Natural killer cell (primary cell): ENCODE results near the gene HS6ST3. TPM values are rescaled to one million over a fixed set of nuclear protein-coding genes. Genes with fewer than 3 reads are reported as not detected.

Source experiments
- ATAC-seq, 3 donors: fragments of 150-1000 bp in 2 of 3; fragments of 200-7000 bp in 1 of 3; cut with Tn5 transposase; 1 replicate in 1 of 3; 2 replicates in 2 of 3; pipeline ENCODE4 v1.10.0; 2021; ENCODE audit warnings: mild to moderate bottlenecking in 2 of 3, moderate library complexity in 2 of 3
- DNase-seq, 2 donors: peaks; one replicate each; pipeline versions ENCODE4 v3.0.0 to v3.0.0-alpha.2; 2013 to 2021; ENCODE audit warnings: mixed read lengths in 1 of 2
- H3K27ac ChIP-seq: one replicate; pipeline ENCODE4 v1.5.1; 2013; ENCODE audit warnings: mild to moderate bottlenecking, low read length
- H3K27me3 ChIP-seq: one replicate; pipeline ENCODE4 v1.6.1; 2013; ENCODE audit warnings: low read length; ENCODE audit not compliant: control insufficient read depth, insufficient read depth
- H3K36me3 ChIP-seq: one replicate; pipeline ENCODE4 v1.6.1; 2013; ENCODE audit warnings: low read length; ENCODE audit not compliant: control insufficient read depth, insufficient read depth
- H3K4me1 ChIP-seq: one replicate; pipeline ENCODE4 v1.6.1; 2013; ENCODE audit warnings: low read length; ENCODE audit not compliant: control insufficient read depth, insufficient read depth
- H3K4me3 ChIP-seq: one replicate; pipeline ENCODE4 v1.5.1; 2013; ENCODE audit warnings: low read length
- H3K9me3 ChIP-seq: one replicate; pipeline ENCODE4 v1.6.1; 2013; ENCODE audit warnings: low read length; ENCODE audit not compliant: control insufficient read depth, insufficient read depth
- H3K27ac Mint-ChIP-seq, 2 donors: one replicate each; pipeline ENCODE4 v1.8.0; 2022; ENCODE audit warnings: mild to moderate bottlenecking in 2 of 2, mixed read lengths in 2 of 2, moderate library complexity in 1 of 2
- H3K27me3 Mint-ChIP-seq, 2 donors: one replicate each; pipeline ENCODE4 v1.8.0; 2022; ENCODE audit warnings: low read depth in 2 of 2, mixed read lengths in 2 of 2
- H3K36me3 Mint-ChIP-seq: one replicate; pipeline ENCODE4 v1.8.0; 2022; ENCODE audit warnings: mixed read lengths
- H3K4me1 Mint-ChIP-seq, 2 donors: one replicate each; pipeline ENCODE4 v1.8.0; 2022; ENCODE audit warnings: mixed read lengths in 2 of 2
- H3K4me3 Mint-ChIP-seq: one replicate; pipeline ENCODE4 v1.8.0; 2022; ENCODE audit warnings: mild to moderate bottlenecking, moderate library complexity, mixed read lengths
- H3K9me3 Mint-ChIP-seq, 2 donors: one replicate each; pipeline ENCODE4 v1.8.0; 2022; ENCODE audit warnings: mixed read lengths in 2 of 2
- WGBS: methylation state at CpG from one replicate; pipeline ENCODE4 v1.1.7; 2013; ENCODE audit warnings: missing lambda C conversion rate; ENCODE audit not compliant: insufficient coverage; 5-methylcytosine and 5-hydroxymethylcytosine counted together
- intact Hi-C: fragments of 100-400 bp; cut with micrococcal nuclease; formaldehyde crosslinking; loops from one replicate; pipeline ENCODE4 v1.14.2; 2022
- total RNA-seq, 4 donors: library from RNA; stranded (reverse); fragments of 120-200 nt in 1 of 4; gene quantifications; one replicate each; pipeline versions ENCODE4 v1.2.3 to v1.2.4, GENCODE V29; 2013 to 2022
- TF ChIP-seq, protein P1 (sequence below): fragments of 200-600 bp; IDR thresholded peaks from one replicate; pipeline ENCODE4 v1.8.0; 2022; ENCODE audit warnings: antibody characterized with exemption

HS6ST3 gene
- total RNA-seq, 3 donors from 2014 or later (not counting 1 experiment from before 2014, with no cell fraction given), result not detected

DNA sequence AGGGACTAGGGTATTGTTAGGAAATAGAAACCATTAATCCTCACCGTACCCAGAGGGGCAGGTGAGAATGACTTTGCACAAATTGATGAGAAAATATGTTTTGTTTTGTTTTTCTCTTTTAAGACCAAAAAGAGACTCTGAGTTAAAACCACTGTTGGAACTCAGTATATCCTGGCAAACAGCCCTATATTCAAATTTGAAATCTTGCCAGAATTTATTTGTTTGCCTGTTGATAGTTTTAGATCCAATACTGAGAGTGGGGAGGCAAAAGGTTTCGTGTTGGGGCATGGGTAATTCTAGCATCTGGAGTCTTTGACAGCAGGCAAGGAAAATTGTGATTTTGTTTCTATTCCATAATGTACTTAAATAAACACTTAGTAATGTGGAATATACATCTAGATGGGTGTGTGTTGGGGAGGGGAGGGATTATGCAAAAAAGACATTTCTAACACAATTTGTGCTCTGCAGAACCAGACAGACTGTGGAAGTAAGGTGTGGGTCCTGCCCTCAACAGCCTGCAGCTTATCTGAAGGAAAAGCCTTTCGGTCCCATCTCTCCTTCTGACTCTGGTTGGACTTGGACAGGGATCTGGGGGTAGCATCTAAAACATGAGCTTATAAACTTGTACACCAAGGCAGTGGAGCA is 713.7 kb downstream of the HS6ST3 start:
- Histone ChIP-seq H3K9me3 (no peaks in the 10 kb centered on the region), H3K27me3 (no peaks in the 10 kb centered on the region), H3K4me1 (no peaks in the 10 kb centered on the region), H3K27ac (no peak overlapping the region), H3K4me3 (no peak overlapping the region), H3K36me3 (no peaks in the 10 kb centered on the region)
- ATAC-seq (no peak), DNase-seq (no peak)
- WGBS, result 84% methylated on average over 3 of the region's 3 CpGs
- H3K9me3 Mint-ChIP-seq, result peaks cover 9 to 17% of the 10 kb centered on the region in 2 donors
- no peaks in the 10 kb centered on the region for H3K36me3 Mint-ChIP-seq
- TF ChIP-seq, protein P1, sequence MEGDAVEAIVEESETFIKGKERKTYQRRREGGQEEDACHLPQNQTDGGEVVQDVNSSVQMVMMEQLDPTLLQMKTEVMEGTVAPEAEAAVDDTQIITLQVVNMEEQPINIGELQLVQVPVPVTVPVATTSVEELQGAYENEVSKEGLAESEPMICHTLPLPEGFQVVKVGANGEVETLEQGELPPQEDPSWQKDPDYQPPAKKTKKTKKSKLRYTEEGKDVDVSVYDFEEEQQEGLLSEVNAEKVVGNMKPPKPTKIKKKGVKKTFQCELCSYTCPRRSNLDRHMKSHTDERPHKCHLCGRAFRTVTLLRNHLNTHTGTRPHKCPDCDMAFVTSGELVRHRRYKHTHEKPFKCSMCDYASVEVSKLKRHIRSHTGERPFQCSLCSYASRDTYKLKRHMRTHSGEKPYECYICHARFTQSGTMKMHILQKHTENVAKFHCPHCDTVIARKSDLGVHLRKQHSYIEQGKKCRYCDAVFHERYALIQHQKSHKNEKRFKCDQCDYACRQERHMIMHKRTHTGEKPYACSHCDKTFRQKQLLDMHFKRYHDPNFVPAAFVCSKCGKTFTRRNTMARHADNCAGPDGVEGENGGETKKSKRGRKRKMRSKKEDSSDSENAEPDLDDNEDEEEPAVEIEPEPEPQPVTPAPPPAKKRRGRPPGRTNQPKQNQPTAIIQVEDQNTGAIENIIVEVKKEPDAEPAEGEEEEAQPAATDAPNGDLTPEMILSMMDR, result no peak
- no peaks in the 10 kb centered on the region for H3K27me3 Mint-ChIP-seq
- H3K4me1 Mint-ChIP-seq, result no peaks in the 10 kb centered on the region
- no peak overlapping the region for H3K27ac Mint-ChIP-seq
- H3K4me3 Mint-ChIP-seq, result no peak overlapping the region
- intact Hi-C loops, result no loop called here

DNA sequence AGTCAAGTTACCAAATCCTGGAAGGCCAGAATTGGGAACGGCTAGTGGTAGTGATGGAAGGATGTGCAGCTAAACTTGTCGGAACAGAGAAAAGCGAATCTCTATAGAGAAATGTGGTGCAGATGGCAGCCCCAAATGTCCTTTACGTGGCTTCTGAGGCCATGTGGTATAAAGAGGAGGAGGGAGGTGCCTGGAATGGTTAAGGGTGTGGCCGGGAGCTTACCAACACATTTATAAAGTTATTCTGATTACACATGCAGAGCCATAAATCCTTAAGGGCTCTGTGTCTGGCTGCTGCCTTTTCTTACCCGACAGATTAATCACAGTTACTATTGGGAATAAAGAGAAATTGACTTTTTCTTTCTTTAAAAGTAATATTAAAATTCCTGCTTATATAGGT is 714.3 kb downstream of the HS6ST3 start:
- no peaks in the 10 kb centered on the region for H3K9me3 ChIP-seq
- Mint-ChIP-seq H3K27me3 (no peaks in the 10 kb centered on the region), H3K4me3 (no peak overlapping the region), H3K27ac (no peak overlapping the region), H3K36me3 (no peaks in the 10 kb centered on the region), H3K9me3 (peaks cover 9 to 17% of the 10 kb centered on the region in 2 donors), H3K4me1 (no peaks in the 10 kb centered on the region)
- TF ChIP-seq, protein P1, result no peak
- intact Hi-C loops, result no loop called here
- H3K27ac ChIP-seq, result no peak overlapping the region
- no peak for DNase-seq
- no peaks in the 10 kb centered on the region for H3K36me3 ChIP-seq
- 85% methylated on average over 5 of the region's 6 CpGs for WGBS
- H3K4me1 ChIP-seq, result no peaks in the 10 kb centered on the region
- H3K27me3 ChIP-seq, result no peaks in the 10 kb centered on the region
- no peak for ATAC-seq
- H3K4me3 ChIP-seq, result no peak overlapping the region

DNA sequence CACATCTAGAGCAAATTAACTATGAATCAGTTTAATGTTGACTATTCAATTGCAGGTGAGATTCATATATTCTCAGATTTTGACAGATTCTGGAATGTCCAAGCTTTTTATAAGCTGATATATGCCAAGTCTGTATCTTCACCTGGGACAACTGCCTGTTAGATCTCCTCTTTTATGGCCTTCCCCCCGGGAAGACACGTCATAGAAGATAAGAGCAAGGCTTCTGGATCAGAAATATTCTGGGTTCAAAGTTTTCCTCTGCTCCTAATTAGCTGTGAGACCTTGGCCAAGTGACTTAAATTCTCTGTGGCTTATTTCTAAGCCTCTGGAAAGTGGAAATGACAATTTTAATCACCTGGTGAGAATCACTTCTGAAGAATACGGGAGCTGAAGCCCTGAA is 716.8 kb downstream of the HS6ST3 start:
- TF ChIP-seq, protein P1, result no peak
- Histone ChIP-seq H3K36me3 (no peaks in the 10 kb centered on the region), H3K27ac (no peak overlapping the region), H3K27me3 (no peaks in the 10 kb centered on the region), H3K9me3 (no peaks in the 10 kb centered on the region), H3K4me3 (no peak overlapping the region), H3K4me1 (no peaks in the 10 kb centered on the region)
- no peak for ATAC-seq
- DNase-seq, result no peak
- H3K4me3 Mint-ChIP-seq, result no peak overlapping the region
- no peaks in the 10 kb centered on the region for H3K4me1 Mint-ChIP-seq
- peaks cover 3 to 10% of the 10 kb centered on the region in 2 donors for H3K9me3 Mint-ChIP-seq
- WGBS, result 83% methylated on average over 3 of the region's 3 CpGs
- no peaks in the 10 kb centered on the region for H3K27me3 Mint-ChIP-seq
- no peak overlapping the region for H3K27ac Mint-ChIP-seq
- H3K36me3 Mint-ChIP-seq, result no peaks in the 10 kb centered on the region
- intact Hi-C loops, result no loop called here
